Mammary epithelial cell (primary cell): Measurements from ENCODE around the gene GALM.

Experiments used
- CTCF ChIP-seq, 2 donors: IDR thresholded peaks in 1 of 2; conservative IDR thresholded peaks in 1 of 2; 2 replicates each; pipeline ENCODE4 v1.5.1; 2011 to 2012; ENCODE audit warnings: inconsistent platforms in 2 of 2, low read length in 2 of 2, mild to moderate bottlenecking in 2 of 2, control low read depth in 1 of 2, low read depth in 1 of 2; ENCODE audit not compliant: insufficient read depth in 1 of 2; ENCODE audit errors: extremely low read depth in 1 of 2
- EZH2 ChIP-seq: IDR thresholded peaks from 2 replicates; pipeline ENCODE4 v1.6.1; 2012; ENCODE audit warnings: low read length, inconsistent platforms, borderline replicate concordance

GRCh38 chr2:38765149-38765548 is 99.2 kb downstream of the GALM start:
- TF ChIP-seq EZH2, result no peak
- no peak for TF ChIP-seq CTCF (conservative IDR thresholded peaks at IDR 0.05 in 1 of 2, IDR thresholded peaks at IDR 0.05 in 1 of 2; ENCODE audit: extremely low read depth in 1 of 2, insufficient read depth in 1 of 2, low read depth in 1 of 2, low read length in 2 of 2)
